ENCODE measurements around the gene IGF1. TPM values are rescaled to one million over a fixed set of nuclear protein-coding genes. Genes with fewer than 3 reads are reported as not detected.

The IGF1 gene
- total and polyA plus RNA-seq, 10 of the 15 experiments (the other 5 are each of a cell fraction or from before 2014, with no cell fraction given) = 2.4 to 9.2 (median 3.5) TPM

GRCh38 chr12:102459314-102459713 is 21.0 kb downstream of the IGF1 start:
- in situ Hi-C loops (cut with MboI) (no loop called here), intact Hi-C loops (cut with micrococcal nuclease; ENCODE audit: unreplicated experiment) (no loop called here)
- no peaks in the 10 kb centered on the region for H3K27me3 ChIP-seq (replicated peaks in 1 of 2; ENCODE audit: control insufficient read depth in 2 of 2, insufficient read depth in 2 of 2, low read length in 1 of 2)
- H2AFZ ChIP-seq (ENCODE audit: control insufficient read depth, low read depth, low read length) = no peak overlapping the region
- H4K20me1 ChIP-seq (ENCODE audit: control insufficient read depth, insufficient read depth) = no peaks in the 10 kb centered on the region
- ChIA-PET CTCF (interaction anchor here (1.0 to 1.4 kb wide), 2 partner anchors 11 to 80 kb away, joined by 3 read pairs; no protein-coding TSS in a partner anchor), POLR2A (no interaction called here), RAD21 (ENCODE audit: unreplicated experiment) (no interaction called here), SMC1A (ENCODE audit: uncharacterized antibody, unreplicated experiment) (interaction anchor here (1.2 kb wide), 1 partner anchor 12 kb away, joined by 3 read pairs; no protein-coding TSS in a partner anchor)
- no peak overlapping the region for H3K9ac ChIP-seq (ENCODE audit: control insufficient read depth, insufficient read depth, low read length)
- no peaks in the 10 kb centered on the region for H3K4me1 ChIP-seq (ENCODE audit: control insufficient read depth, insufficient read depth, low read length)
- no peak for ATAC-seq
- no peak overlapping the region for H3K4me3 ChIP-seq
- no peak for TF ChIP-seq RELA (IDR thresholded peaks at IDR 0.05; ENCODE audit: borderline replicate concordance, partially characterized antibody)
- TF ChIP-seq TARDBP (IDR thresholded peaks at IDR 0.05; ENCODE audit: borderline replicate concordance) = no peak
- no peak for TF ChIP-seq GATAD2B (conservative IDR thresholded peaks at IDR 0.05; ENCODE audit: low read depth)
- no peak for TF ChIP-seq KDM1A (IDR thresholded peaks at IDR 0.05; ENCODE audit: borderline replicate concordance)
- H3K4me2 ChIP-seq (ENCODE audit: control insufficient read depth, insufficient read depth) = no peak overlapping the region
- H3K79me2 ChIP-seq (ENCODE audit: control insufficient read depth, insufficient read depth, low read length) = no peaks in the 10 kb centered on the region
- no TSS peak for BruUV-seq (replicated peaks)
- no peaks in the 10 kb centered on the region for H3K36me3 ChIP-seq (ENCODE audit: control insufficient read depth in 2 of 2, insufficient read depth in 2 of 2, low read length in 1 of 2)
- no peak overlapping the region for H3K27ac ChIP-seq (ENCODE audit: control insufficient read depth, insufficient read depth)
- WGBS (ENCODE audit: insufficient coverage, insufficient replicate concordance, low lambda C conversion rate, missing lambda C conversion rate) = 49% methylated on average over 5 of the region's 5 CpGs
- no peak for FAIRE-seq
- DNase-seq (ENCODE audit: low read depth, low spot score) = no peak
- no peaks in the 10 kb centered on the region for H3K9me3 ChIP-seq (replicated peaks; ENCODE audit: control insufficient read depth, insufficient read depth, low read length)

- H3K27ac ChIP-seq (ENCODE audit: control insufficient read depth, insufficient read depth) = no peak overlapping the region
- H3K79me2 ChIP-seq (ENCODE audit: control insufficient read depth, insufficient read depth, low read length) = no peaks in the 10 kb centered on the region
- no peaks in the 10 kb centered on the region for H3K27me3 ChIP-seq (replicated peaks in 1 of 2; ENCODE audit: control insufficient read depth in 2 of 2, insufficient read depth in 2 of 2, low read length in 1 of 2)
- no peak for ATAC-seq
- H3K9me3 ChIP-seq (replicated peaks; ENCODE audit: control insufficient read depth, insufficient read depth, low read length) = no peaks in the 10 kb centered on the region; the same call in 2 of the 3 replicates
- ChIA-PET SMC1A (ENCODE audit: uncharacterized antibody, unreplicated experiment) (interaction anchor here (0.9 kb wide), 1 partner anchor 8 kb away, joined by 3 read pairs; no protein-coding TSS in a partner anchor), POLR2A (no interaction called here), CTCF (no interaction called here), RAD21 (ENCODE audit: unreplicated experiment) (no interaction called here)
- FAIRE-seq = no peak
- no peak overlapping the region for H3K4me2 ChIP-seq (ENCODE audit: control insufficient read depth, insufficient read depth)
- H3K36me3 ChIP-seq (ENCODE audit: control insufficient read depth in 2 of 2, insufficient read depth in 2 of 2, low read length in 1 of 2) = no peaks in the 10 kb centered on the region
- 23% methylated on average over 4 of the region's 4 CpGs for WGBS (ENCODE audit: insufficient coverage, insufficient replicate concordance, low lambda C conversion rate, missing lambda C conversion rate)
- BruUV-seq (replicated peaks) = no TSS peak
- H3K9ac ChIP-seq (ENCODE audit: control insufficient read depth, insufficient read depth, low read length) = no peak overlapping the region
- H3K4me3 ChIP-seq = no peak overlapping the region
- intact Hi-C loops (cut with micrococcal nuclease; ENCODE audit: unreplicated experiment) = no loop called here
- H3K4me1 ChIP-seq (ENCODE audit: control insufficient read depth, insufficient read depth, low read length) = no peaks in the 10 kb centered on the region
- no peak overlapping the region for H2AFZ ChIP-seq (ENCODE audit: control insufficient read depth, low read depth, low read length)
- in situ Hi-C loops (cut with MboI) = no loop called here
- DNase-seq (ENCODE audit: low read depth, low spot score) = no peak
- no peak for TF ChIP-seq SRF (IDR thresholded peaks at IDR 0.05; ENCODE audit: low read depth in 2 of 2, low read length in 2 of 2)
- TF ChIP-seq NR2C2 (IDR thresholded peaks at IDR 0.05; ENCODE audit: borderline replicate concordance, control insufficient read depth, insufficient read length, low read depth) = no peak
- TF ChIP-seq RFX5 (IDR thresholded peaks at IDR 0.05; ENCODE audit: low read depth, low read length) = no peak
- no peak for TF ChIP-seq SREBF1 (IDR thresholded peaks at IDR 0.05; ENCODE audit: low read length)
- no peak for TF ChIP-seq MXI1 (IDR thresholded peaks at IDR 0.05; ENCODE audit: low read depth, low read length)
- TF ChIP-seq, protein P1, sequence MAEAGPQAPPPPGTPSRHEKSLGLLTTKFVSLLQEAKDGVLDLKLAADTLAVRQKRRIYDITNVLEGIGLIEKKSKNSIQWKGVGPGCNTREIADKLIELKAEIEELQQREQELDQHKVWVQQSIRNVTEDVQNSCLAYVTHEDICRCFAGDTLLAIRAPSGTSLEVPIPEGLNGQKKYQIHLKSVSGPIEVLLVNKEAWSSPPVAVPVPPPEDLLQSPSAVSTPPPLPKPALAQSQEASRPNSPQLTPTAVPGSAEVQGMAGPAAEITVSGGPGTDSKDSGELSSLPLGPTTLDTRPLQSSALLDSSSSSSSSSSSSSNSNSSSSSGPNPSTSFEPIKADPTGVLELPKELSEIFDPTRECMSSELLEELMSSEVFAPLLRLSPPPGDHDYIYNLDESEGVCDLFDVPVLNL (IDR thresholded peaks at IDR 0.05; ENCODE audit: low read depth, low read length) = no peak
- TF ChIP-seq, protein P2, sequence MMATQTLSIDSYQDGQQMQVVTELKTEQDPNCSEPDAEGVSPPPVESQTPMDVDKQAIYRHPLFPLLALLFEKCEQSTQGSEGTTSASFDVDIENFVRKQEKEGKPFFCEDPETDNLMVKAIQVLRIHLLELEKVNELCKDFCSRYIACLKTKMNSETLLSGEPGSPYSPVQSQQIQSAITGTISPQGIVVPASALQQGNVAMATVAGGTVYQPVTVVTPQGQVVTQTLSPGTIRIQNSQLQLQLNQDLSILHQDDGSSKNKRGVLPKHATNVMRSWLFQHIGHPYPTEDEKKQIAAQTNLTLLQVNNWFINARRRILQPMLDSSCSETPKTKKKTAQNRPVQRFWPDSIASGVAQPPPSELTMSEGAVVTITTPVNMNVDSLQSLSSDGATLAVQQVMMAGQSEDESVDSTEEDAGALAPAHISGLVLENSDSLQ (IDR thresholded peaks at IDR 0.05) = no peak
- no peak for TF ChIP-seq CREB1 (IDR thresholded peaks at IDR 0.05; ENCODE audit: low read depth)
- TF ChIP-seq STAT3 (IDR thresholded peaks at IDR 0.05; ENCODE audit: low read depth, low read length) = no peak
- TF ChIP-seq RAD51 (IDR thresholded peaks at IDR 0.05) = no peak
- no peak for TF ChIP-seq RCOR1 (conservative IDR thresholded peaks at IDR 0.05; ENCODE audit: low read depth, low read length)
- H4K20me1 ChIP-seq (ENCODE audit: control insufficient read depth, insufficient read depth) = no peaks in the 10 kb centered on the region
Observed at GRCh38 chr12:102454808-102455760, 25.3 kb downstream of the IGF1 start.
